ENCODE data around the gene UAP1L1.
"Not testable (repeated sequence)": the region's sequence is repeated elsewhere in the genome, so short reads cannot be mapped to it uniquely, and the experiment has no call there.

Gene UAP1L1

DNA sequence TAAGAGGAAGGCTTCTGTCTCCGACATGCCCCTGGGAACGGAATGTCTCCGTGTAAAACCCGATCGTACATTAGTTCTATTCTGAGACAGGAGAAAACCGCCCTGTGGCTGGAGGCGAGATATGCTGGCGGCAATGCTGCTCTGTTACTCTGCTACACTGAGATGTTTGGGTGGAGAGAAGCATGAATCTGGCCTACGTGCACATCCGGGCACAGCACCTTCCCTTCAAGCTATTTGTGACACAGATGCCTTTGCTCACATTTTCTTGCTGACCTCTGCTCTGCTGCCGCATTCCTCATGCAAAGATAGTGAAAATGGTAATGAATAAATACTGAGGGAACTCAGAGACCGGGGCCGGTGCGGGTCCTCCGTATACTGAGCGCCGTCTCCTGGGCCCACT is 39.4 kb downstream of the UAP1L1 start:
- no peak for DNase-seq

DNA sequence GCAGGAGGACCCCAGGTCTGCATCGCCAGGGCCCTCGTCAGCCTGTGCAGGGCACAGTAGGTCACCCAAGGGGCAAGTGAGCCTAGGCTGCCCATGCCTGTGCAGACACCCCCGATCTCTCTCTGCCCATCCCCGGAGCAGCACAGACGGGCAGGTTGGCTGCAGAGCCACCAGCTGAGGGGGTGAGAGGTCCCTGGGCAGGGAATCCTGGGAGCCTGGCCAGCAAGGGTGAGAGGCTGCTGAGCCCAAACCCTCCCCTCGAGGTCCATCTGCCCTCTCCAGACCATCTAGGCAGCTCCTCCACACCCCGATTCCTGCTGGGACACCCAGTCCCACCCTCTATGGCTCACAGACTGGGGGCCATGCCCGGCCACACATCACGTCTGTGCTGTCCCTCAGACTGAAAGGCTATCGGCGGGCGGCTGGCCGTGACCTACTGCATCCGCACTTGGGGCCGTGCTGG is 40.0 kb downstream of the UAP1L1 start:
- no peak for DNase-seq

DNA sequence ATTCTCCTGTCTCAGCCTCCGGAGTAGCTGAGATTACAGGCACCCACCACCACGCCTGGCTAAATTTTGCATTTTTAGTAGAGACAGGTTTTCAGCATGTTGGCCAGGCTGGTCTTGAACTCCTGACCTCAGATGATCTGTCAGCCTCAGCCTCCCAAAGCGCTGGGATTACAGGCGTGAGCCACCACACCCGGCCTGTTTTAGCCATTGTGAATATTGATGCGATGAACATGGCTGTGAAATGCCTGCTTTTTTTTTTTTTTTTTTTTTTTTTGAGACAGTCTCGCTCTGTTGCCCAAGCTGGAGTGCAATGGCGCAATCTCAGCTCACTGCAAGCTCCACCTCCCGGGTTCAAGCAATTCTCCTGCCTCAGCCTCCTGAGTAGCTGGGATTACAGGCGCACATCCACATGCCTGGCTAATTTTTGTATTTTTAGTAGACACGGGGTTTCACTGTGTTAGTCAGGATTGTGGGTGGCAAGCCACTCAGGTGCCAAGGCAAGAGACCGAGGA is 40.8 kb downstream of the UAP1L1 start:
- not testable (repeated sequence) for DNase-seq

DNA sequence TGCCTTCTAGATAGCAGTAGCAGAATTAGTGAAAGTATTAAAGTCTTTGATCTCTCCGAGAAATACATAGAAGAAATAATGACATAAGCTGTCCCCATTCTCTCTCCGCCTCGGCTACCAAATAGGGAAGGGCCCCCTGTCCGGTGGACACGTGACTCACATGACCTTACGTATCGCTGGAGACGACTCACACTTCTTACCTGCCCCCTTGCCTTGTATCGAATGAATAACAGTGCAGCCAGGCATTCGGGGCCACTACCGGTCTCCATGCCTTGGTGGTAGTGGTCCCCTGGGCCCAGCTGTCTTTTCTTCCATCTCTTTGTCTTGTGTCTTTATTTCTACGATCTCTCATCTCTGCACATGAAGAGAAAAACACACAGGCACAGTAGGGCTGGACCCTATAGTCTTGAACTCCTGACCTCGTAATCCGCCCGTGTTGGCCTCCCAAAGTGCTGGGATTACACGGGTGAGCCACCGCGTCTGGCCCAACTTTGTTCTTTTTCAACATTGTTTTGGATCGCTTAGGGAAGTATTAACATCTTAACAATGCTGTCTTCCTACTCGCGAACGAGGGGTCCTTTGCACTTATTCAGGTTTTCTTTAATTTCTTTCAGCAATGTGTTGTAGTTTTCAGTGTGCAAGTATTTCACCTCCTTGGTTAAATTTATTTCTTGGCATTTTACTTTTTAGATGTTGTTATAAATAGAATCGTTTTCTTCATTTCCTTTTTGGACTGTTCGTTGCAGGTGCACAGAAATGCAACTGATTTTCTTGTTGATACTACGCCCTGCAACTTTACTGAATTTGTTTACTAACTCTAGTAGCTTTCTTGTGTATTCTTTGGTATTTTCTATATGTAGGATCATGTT is 44.8 kb downstream of the UAP1L1 start:
- not testable (repeated sequence) for DNase-seq

DNA sequence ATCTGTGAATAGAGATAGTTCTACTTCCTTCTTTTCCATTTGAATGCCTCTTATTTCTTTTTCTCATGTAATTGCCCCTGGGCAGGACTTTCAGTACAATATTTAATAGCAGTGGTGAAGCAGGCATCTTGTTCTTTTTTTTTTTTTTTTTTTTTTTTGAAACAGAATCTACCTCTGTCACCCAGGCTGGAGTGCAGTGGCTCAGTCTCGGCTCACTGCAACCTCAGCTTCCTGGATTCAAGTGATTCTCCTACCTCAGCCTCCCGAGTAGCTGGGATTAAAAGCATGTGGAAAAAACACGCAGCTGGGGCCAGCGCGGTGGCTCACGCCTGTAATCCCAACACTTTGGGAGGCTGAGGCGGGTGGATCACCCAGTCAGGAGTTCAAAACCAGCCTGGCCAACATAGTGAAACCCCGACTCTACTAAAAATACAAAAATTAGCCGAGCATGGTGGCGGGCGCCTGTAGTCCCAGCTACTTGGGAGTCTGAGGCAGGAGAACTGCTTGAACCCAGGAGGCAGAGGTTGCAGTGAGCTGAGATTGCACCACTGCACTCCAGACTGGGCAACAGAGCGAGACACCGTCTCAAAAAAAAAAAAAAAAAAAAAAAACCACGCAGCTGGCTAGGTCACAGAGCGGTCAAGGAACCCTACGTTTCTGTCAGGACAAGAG is 45.6 kb downstream of the UAP1L1 start:
- DNase-seq, result not testable (repeated sequence)

DNA sequence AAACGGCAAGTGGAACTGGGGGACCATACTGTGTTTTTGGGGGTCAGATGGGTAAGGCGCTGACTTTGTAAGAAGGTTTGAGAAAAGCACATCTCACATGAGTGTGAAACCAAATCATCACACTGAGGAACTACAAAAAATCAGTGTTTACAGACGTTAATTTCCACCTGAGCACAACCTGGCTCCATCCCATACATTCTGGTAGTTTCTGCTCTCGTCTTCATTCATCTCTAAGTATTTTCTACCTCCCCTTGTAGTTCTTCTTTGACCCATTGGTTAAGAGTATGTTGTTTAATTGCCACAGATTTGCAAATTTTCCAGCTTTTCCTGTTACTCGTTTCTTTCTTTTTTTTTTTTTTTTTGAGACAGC is 46.1 kb downstream of the UAP1L1 start:
- no peak for DNase-seq

DNA sequence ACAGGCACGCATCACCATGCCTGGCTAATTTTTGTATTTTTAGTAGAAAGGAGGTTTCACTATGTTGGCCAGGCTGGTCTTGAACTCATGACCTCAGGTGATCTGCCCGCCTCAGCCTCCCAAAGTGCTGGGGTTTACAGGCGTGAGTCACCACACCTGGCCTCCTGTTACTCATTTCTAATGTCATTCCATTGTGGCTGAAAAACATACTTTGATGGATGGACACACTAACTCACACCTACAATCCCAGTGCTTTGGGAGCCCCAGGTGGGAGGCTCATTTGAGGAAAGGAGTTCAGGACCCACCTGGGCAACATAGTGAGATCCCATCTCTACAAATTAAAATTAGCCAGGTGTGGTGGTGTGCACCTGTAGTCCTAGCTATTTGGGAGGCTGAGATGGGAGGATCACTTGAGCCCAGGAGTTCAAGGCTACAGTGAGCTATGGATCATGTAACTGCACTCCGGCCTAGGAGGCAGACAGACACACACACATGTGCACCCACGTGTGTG is 46.7 kb downstream of the UAP1L1 start:
- not testable (repeated sequence) for DNase-seq

DNA sequence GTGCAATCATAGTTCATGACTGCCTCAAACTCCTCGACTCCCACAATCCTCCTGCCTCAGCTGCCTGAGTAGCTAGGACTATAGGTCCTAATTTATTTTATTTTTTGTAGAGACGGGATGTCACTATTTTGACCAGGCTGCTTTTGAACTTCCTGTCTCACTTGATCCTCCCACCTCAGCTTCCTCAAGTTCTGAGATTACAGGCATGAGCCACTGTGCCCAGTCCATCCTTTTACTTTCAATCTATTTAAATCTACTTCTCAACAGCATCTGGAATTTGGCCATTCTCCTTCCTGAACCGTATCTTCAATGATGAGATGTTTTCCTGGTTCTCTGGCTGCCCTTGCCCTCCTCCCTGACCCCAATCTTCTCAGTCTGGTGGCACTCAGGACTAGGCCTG is 49.5 kb downstream of the UAP1L1 start:
- DNase-seq, result no peak

DNA sequence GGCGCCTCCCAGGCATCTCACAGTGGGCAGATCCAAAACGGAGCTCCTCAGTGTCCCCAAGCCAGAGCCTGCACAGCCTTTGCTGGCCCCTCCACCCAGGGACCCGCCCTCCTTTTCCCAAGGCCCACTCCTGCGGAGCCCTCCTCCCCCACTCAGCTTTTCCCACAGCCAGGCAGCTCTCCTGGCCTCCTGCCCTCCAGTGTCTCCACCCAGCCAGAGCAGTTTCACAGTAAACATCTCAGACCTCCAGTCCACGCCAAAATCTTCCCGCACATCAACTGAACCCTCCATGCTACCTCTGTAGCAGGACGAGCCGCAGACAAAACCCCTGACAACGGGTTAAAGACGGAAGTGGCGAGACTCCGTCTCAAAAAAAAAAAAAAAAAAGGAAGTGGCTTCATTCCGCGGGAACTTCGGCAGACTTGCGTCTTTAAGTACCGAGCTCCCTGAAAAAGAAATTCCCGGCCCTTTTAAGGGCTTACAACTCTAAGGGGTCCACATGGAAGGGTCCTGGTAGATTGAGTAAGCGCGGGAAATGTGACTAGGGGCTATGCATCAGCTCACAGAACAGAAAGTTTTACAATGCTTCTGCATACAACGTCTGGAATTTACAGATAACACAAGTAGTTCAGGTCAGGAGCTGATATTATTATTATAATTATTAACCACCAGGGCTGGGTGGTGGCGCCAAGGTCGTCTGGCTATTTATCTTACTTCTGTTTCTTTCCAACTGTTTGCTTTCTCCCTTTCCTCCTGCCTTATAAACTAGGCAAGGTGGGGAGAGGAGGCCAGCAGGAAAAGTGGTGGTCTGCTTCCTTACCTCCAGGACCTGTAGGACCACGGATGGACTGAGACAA is 50.2 kb downstream of the UAP1L1 start:
- peak in 4 of 6 experiments; percentile 22 to 48 (median 38) for DNase-seq

DNA sequence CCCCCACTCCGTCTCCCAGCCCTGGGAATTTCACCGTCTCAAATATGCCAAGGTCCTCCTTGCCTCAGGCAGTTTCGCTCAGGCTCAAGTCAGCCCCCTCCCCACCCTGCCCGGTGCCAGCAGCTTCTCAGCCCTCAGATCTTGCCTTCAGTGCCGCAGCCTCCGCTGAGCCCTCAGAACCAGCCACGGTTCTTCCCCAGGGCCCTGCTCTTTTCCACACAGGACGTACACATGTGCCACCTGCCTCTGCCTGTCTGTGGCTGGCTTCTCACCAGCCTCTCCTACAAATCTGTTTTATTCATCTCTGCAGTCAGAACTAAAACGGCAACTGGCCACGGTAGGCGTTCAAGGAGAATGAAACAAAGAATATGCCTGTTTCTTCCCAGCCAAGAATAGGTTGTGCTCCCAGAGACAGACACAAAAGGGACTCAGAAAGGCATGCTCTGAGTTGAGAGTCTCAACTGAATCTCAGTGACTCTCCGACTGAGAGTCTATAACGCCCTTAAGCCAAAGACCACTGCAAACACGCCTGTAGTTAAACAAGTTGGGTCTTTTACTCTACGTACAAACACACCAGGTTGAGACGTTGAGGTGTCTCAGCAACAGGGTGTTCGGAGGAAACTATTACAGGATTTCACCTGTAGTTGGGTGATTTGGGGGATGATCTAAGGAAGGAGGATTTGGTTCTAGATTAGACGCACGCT is 51.0 kb downstream of the UAP1L1 start:
- DNase-seq, result peak in 2 of 6 experiments; percentile 8 to 13

DNA sequence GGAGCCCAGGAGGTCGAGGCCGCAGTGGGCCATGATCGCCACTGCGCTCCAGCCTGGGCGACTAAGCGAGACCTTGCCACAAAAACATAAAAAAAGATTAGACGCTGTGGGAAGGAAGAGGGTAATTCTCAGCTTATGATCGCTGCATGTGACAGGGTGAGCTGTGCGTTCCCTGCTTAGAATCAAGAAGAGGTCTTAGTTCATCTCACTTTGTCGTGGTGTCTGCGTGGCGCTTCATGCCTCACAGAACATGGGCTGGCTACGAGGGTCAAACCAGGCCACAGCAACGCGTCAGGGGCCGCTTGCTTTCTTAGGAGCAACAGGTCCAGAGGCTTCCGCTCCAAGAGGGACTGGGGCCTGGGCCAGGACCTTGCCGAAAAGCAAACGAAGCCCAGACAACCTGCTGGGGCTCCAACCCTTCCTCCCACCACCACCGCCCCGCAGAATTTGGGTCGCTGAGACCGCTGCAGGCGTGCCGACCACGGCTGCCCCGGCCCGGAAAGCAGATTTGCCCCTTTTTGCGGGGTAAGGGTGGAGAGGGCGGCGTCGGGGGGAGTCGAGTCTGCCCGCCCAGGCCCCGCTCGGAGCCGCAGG is 51.6 kb downstream of the UAP1L1 start:
- DNase-seq, result peak in 3 of 6 experiments; percentile 16 to 48 (median 38)

DNA sequence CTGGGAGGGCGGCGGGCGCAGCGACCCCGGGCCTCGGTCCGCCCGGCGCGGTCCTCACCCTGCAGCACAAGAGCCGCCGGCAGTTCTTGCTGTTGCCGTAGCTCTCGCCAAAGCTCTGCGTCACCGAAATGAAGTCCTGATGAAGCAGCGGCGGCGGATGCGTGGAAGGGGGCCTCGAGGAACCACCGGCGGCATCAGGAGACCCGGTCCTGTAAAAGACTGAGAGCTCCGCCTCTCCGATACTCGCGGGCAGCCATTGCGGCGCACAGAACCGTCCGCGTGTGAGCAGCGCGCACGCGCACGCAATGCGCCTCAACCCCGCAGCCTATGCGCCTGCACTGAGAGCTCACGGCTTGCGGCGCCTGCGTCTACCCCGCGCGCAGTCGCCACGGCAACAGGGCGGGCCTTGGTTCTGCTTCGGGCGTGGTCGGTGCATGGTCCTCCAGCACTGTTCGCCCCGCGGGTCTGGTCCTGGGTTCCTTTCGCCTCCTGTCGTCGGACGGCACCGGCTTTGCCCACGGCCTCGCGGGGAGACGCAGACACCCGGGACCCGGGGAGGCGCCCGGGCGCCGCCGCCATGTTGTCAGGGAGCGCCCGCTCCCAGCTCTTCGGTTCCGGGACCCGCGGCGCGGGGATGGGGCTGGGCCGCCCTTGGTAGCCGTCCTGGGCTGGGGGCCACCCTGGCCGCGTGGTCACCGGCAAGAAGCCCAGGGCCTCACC is 52.3 kb downstream of the UAP1L1 start:
- DNase-seq, result peak; percentile 79 to 91 (median 89)

DNA sequence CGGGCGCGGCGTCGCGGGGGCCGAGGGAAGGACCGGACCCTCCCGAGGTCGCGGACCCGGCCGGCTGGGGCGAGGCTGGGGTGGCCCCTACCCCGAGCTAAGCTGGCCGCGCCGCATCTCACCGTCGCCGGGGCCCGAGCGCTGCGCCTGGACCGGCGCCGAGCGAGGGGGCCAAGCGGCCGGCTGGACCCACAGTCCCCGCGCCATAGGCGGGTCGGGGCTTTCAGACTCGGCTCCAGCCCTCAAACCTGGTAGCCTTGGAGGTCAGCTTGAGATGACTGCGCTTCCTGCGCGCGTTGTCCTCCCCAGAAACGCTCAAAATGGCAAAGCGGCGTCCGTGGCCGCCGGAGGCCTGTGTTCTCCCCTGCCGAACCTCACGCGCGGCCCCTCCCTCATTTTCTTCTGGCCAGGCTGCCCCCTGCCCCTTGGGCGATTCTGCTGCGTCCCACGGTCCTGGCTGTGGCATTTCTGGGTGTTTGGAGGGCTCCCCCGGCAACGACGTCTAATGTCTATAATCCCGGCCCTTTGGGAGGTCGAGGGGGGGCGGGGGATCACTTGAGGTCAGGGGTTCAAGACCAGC is 52.9 kb downstream of the UAP1L1 start:
- DNase-seq, result no peak

All from stimulated activated naive CD4-positive, alpha-beta T cell (primary cell).